Activated B cell treated with CpG ODN at 0.5 μM for 24 hours (primary cell): ENCODE data around the gene DIS3L2. TPM values are rescaled to one million over a fixed set of nuclear protein-coding genes. Genes with fewer than 3 reads are reported as not detected.
"Not testable (repeated sequence)": the region's sequence is repeated elsewhere in the genome, so short reads cannot be mapped to it uniquely, and the experiment has no call there.

Source experiments
- ATAC-seq: fragments of 200-7000 bp; cut with Tn5 transposase; one replicate; pipeline ENCODE4 v1.10.0; 2021; ENCODE audit warnings: low read depth, mild to moderate bottlenecking, moderate library complexity
- CTCF ChIA-PET: fragments of 350-600 bp; sonication (Branson Sonifier 250); formaldehyde crosslinking; loops from one replicate; lab custom pipeline; 2021; ENCODE audit warnings: antibody characterized with exemption; lab: Charles Lee
- POLR2A ChIA-PET: fragments of 350-600 bp; sonication (Branson Sonifier 250); formaldehyde crosslinking; loops from one replicate; lab custom pipeline; 2021; ENCODE audit warnings: antibody characterized with exemption; lab: Charles Lee
- DNase-seq: peaks from one replicate; pipeline ENCODE4 v3.0.0; 2022
- H3K27ac Mint-ChIP-seq: one replicate; pipeline ENCODE4 v1.8.0; 2020; ENCODE audit warnings: mixed read lengths
- H3K27me3 Mint-ChIP-seq: one replicate; pipeline ENCODE4 v1.8.0; 2021; ENCODE audit warnings: mixed read lengths
- H3K36me3 Mint-ChIP-seq: one replicate; pipeline ENCODE4 v1.8.0; 2021; ENCODE audit warnings: low read depth, mixed read lengths
- H3K4me1 Mint-ChIP-seq: one replicate; pipeline ENCODE4 v1.8.0; 2021; ENCODE audit warnings: mixed read lengths
- H3K4me3 Mint-ChIP-seq: one replicate; pipeline ENCODE4 v1.8.0; 2020; ENCODE audit warnings: mild to moderate bottlenecking, mixed read lengths
- H3K9me3 Mint-ChIP-seq: one replicate; pipeline ENCODE4 v1.8.0; 2020; ENCODE audit warnings: mixed read lengths
- intact Hi-C: fragments of 100-400 bp; cut with micrococcal nuclease; formaldehyde crosslinking; loops from one replicate; pipeline ENCODE4 v1.15.1; 2024
- total RNA-seq: library from RNA; stranded (reverse); gene quantifications from 2 replicates; pipeline ENCODE4 v1.2.3, GENCODE V29; 2022
- TF ChIP-seq, protein P1 (sequence below): fragments of 200-600 bp; IDR thresholded peaks from one replicate; pipeline ENCODE4 v1.8.0; 2022; ENCODE audit warnings: antibody characterized with exemption, mild to moderate bottlenecking

The DIS3L2 gene
- total RNA-seq, 1 donor from 2014 or later: 65.9 TPM

DNA sequence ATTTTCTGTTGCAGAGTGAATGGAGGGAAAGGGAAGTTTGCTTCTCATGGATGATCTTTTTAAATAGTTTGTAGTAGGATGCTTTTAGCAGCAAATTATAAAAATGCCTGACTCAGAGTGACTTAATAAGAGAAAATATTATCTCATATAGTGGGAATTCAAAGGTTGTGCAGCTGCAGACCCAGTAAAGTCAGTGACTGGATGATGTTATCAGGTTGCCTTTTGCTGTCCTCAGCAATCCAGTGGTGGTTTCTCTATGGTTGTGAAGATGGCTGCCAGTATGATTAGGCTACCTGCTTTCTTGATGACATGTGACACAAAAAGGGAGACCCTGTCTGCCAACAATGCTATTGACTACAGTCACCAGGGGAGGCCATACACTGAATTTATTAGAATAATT is 184.8 kb downstream of the DIS3L2 start:
- DNase-seq (no peak), ATAC-seq (no peak)
- intact Hi-C loops: loop anchor here (10.0 kb wide), 1 partner anchor 179 kb away; no protein-coding TSS in a partner anchor
- POLR2A ChIA-PET: no interaction called here
- H3K4me3 Mint-ChIP-seq: no peak overlapping the region
- TF ChIP-seq, protein P1, sequence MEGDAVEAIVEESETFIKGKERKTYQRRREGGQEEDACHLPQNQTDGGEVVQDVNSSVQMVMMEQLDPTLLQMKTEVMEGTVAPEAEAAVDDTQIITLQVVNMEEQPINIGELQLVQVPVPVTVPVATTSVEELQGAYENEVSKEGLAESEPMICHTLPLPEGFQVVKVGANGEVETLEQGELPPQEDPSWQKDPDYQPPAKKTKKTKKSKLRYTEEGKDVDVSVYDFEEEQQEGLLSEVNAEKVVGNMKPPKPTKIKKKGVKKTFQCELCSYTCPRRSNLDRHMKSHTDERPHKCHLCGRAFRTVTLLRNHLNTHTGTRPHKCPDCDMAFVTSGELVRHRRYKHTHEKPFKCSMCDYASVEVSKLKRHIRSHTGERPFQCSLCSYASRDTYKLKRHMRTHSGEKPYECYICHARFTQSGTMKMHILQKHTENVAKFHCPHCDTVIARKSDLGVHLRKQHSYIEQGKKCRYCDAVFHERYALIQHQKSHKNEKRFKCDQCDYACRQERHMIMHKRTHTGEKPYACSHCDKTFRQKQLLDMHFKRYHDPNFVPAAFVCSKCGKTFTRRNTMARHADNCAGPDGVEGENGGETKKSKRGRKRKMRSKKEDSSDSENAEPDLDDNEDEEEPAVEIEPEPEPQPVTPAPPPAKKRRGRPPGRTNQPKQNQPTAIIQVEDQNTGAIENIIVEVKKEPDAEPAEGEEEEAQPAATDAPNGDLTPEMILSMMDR: no peak
- H3K9me3 Mint-ChIP-seq: no peaks in the 10 kb centered on the region
- no peak overlapping the region for H3K27ac Mint-ChIP-seq
- CTCF ChIA-PET: no interaction called here
- no peaks in the 10 kb centered on the region for H3K4me1 Mint-ChIP-seq
- no peaks in the 10 kb centered on the region for H3K27me3 Mint-ChIP-seq
- peaks cover 20% of the 10 kb centered on the region for H3K36me3 Mint-ChIP-seq

DNA sequence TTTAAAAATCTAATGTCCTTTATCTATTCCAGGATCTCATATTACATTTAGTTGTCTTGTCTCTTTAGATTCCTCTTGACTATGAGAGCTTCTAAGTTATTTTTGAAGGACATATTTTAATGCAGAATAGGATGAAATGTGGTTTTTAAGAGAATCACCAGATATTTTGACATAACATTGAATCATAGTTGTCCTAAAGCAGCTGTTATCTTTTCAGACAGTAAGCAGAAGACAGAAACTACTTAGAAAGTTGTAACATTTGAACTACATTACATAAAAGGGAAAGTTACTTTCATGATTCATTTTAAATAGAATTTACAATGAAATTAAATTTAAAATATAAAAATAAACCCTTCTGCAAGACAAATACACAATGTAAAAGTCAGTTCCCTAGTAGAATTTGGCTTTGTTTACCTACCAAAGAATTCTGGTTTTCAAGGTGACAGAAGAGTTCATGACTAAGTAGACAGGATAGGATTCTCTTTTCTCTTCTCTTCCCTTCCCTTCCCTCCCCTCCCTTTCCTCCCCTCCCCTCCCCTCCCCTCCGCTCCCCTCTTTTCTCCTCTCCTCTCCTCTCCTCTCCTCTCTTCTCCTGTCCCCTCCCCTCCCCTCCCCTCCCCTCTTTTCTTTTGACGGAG is 186.0 kb downstream of the DIS3L2 start:
- ATAC-seq: no peak
- Mint-ChIP-seq H3K27ac (no peak overlapping the region), H3K9me3 (no peaks in the 10 kb centered on the region), H3K4me1 (no peaks in the 10 kb centered on the region), H3K4me3 (no peak overlapping the region), H3K27me3 (no peaks in the 10 kb centered on the region), H3K36me3 (peaks cover 20% of the 10 kb centered on the region)
- DNase-seq: no peak
- TF ChIP-seq, protein P1: no peak
- intact Hi-C loops: loop anchor here (10.0 kb wide), 1 partner anchor 177 kb away; no protein-coding TSS in a partner anchor
- CTCF ChIA-PET: no interaction called here
- POLR2A ChIA-PET: no interaction called here

DNA sequence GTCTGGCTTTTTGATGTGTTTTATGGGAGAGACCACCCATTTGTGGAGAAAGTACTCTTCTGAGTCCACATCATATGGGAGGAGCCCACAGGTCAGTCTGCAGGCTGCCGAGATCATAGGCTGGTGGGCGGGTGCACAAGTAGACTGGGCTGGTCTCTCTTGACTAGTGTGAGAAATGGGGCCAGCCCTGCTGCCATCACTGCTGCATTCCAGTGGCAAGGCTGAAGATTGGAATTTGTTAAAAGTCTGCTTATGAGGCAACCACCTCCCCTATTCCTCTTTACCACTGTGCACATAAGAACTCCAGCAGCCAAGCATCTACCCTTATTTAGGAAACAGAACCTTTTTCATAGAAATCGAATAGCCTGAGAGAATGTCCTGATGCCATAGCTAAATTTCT is 200.7 kb downstream of the DIS3L2 start:
- Mint-ChIP-seq H3K4me3 (no peak overlapping the region), H3K4me1 (no peaks in the 10 kb centered on the region), H3K36me3 (peaks cover 60% of the 10 kb centered on the region), H3K9me3 (no peaks in the 10 kb centered on the region), H3K27me3 (no peaks in the 10 kb centered on the region), H3K27ac (no peak overlapping the region)
- TF ChIP-seq, protein P1: no peak
- intact Hi-C loops: no loop called here
- POLR2A ChIA-PET: no interaction called here
- CTCF ChIA-PET: no interaction called here
- ATAC-seq (no peak), DNase-seq (no peak)

DNA sequence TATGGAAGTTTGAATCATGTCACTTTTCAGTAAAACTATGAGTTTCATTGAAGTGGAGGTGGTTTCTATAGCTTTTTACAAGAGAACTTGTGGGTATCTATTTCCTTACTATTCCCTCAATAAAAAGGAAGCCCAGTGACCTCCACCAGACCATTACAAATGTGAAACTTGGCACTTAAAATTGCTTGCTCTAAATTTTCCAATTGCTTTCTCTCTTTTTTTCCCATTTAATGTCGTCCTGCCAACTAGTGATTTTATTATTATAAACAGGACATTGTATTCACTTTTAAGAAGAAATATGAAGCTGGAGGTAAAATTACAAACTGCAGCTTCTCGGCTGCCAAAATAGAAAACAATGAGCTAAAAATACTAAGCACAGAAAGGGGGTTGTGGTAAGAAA is 208.9 kb downstream of the DIS3L2 start:
- Mint-ChIP-seq H3K9me3 (peaks cover 2% of the 10 kb centered on the region), H3K36me3 (peaks cover 13% of the 10 kb centered on the region), H3K4me3 (no peak overlapping the region), H3K27ac (no peak overlapping the region), H3K4me1 (no peaks in the 10 kb centered on the region), H3K27me3 (no peaks in the 10 kb centered on the region)
- ATAC-seq (no peak), DNase-seq (no peak)
- CTCF ChIA-PET: no interaction called here
- POLR2A ChIA-PET: no interaction called here
- intact Hi-C loops: no loop called here
- TF ChIP-seq, protein P1: no peak

DNA sequence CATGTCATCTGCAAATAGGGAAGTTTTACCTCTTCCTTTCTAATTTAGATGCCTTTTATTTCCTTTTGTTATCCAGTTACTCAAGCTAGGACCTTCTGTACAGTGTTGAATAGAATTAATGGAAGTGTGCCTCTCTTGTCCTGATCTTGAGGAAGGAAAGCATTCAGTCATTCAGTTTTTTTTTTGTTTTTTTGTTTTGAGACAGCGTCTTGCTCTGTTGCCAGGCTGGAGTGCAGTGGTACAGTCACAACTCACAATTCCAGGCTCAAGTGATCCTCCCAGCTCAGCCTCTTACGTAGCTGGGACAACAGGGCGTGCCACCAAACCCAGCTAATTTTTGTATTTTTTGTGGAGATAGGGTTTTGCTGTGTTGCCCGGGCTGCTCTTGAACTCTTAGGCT is 213.1 kb downstream of the DIS3L2 start:
- ChIA-PET POLR2A (no interaction called here), CTCF (no interaction called here)
- DNase-seq: no peak
- Mint-ChIP-seq H3K27me3 (no peaks in the 10 kb centered on the region), H3K27ac (no peak overlapping the region), H3K36me3 (peaks cover 17% of the 10 kb centered on the region), H3K4me1 (no peaks in the 10 kb centered on the region), H3K9me3 (peaks cover 7% of the 10 kb centered on the region), H3K4me3 (no peak overlapping the region)
- TF ChIP-seq, protein P1: no peak
- no peak for ATAC-seq
- intact Hi-C loops: no loop called here

DNA sequence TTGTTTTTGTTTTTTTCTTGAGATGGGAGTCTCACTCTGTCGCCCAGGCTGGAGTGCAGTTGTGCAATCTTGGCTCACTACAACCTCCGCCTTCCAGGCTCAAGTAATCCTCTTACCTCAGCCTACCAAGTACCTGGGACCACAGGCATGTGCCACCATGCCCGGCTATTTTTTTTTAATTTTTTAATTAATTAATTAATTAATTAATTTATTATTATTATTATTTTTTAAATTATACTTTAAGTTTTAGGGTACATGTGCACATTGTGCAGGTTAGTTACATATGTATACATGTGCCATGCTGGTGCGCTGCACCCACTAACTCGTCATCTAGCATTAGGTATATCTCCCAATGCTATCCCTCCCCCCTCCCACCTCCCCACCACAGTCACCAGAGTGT is 215.1 kb downstream of the DIS3L2 start:
- POLR2A ChIA-PET, intact Hi-C loops, H3K27me3 Mint-ChIP-seq, CTCF ChIA-PET, H3K27ac Mint-ChIP-seq, H3K4me1 Mint-ChIP-seq, H3K4me3 Mint-ChIP-seq, H3K9me3 Mint-ChIP-seq, ATAC-seq, DNase-seq: not testable (repeated sequence)
- peaks cover 20% of the 10 kb centered on the region for H3K36me3 Mint-ChIP-seq
